LNCaP clone FGC (cell line): ENCODE results near the gene BPIFB4.
"Not testable (repeated sequence)": the region's sequence is repeated elsewhere in the genome, so short reads cannot be mapped to it uniquely, and the experiment has no call there.

Experiments
- DNase-seq: peaks from one replicate; pipeline ENCODE4 v3.0.0-alpha.2; 2011; ENCODE audit warnings: low read depth
- H3K4me3 ChIP-seq: 2 replicates; pipeline ENCODE4 v1.5.1; 2011; ENCODE audit warnings: mild to moderate bottlenecking, low read depth, low read length, control low read depth
- TF ChIP-seq, protein P1 (sequence below): IDR thresholded peaks from 2 replicates; pipeline ENCODE4 v1.5.1; 2012; ENCODE audit warnings: mild to moderate bottlenecking; ENCODE audit not compliant: control insufficient read depth, insufficient read depth; ENCODE audit errors: extremely low read depth

The BPIFB4 gene

DNA sequence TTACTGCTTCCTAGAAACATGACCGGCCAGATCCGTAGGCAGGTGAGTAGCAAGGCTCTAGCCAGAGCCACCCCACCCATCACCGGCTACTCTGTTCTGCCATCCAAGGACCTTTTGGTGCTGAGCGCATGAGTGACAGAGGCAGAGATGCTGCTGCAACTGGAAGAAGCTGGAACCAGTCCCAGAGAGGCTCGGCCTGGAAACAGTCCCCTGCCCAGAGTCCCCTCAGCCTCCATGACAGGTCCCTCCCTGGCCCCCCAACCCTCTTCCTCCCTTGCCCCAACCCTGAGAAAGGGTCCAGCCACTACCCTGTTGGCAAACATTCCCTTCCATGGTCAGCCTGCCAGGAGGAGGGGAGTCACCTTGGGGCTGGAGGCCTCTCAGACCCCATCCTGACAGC lies 31.9 kb downstream of the BPIFB4 start:
- H3K4me3 ChIP-seq: no peak overlapping the region
- TF ChIP-seq, protein P1, sequence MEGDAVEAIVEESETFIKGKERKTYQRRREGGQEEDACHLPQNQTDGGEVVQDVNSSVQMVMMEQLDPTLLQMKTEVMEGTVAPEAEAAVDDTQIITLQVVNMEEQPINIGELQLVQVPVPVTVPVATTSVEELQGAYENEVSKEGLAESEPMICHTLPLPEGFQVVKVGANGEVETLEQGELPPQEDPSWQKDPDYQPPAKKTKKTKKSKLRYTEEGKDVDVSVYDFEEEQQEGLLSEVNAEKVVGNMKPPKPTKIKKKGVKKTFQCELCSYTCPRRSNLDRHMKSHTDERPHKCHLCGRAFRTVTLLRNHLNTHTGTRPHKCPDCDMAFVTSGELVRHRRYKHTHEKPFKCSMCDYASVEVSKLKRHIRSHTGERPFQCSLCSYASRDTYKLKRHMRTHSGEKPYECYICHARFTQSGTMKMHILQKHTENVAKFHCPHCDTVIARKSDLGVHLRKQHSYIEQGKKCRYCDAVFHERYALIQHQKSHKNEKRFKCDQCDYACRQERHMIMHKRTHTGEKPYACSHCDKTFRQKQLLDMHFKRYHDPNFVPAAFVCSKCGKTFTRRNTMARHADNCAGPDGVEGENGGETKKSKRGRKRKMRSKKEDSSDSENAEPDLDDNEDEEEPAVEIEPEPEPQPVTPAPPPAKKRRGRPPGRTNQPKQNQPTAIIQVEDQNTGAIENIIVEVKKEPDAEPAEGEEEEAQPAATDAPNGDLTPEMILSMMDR: no peak
- DNase-seq: no peak

DNA sequence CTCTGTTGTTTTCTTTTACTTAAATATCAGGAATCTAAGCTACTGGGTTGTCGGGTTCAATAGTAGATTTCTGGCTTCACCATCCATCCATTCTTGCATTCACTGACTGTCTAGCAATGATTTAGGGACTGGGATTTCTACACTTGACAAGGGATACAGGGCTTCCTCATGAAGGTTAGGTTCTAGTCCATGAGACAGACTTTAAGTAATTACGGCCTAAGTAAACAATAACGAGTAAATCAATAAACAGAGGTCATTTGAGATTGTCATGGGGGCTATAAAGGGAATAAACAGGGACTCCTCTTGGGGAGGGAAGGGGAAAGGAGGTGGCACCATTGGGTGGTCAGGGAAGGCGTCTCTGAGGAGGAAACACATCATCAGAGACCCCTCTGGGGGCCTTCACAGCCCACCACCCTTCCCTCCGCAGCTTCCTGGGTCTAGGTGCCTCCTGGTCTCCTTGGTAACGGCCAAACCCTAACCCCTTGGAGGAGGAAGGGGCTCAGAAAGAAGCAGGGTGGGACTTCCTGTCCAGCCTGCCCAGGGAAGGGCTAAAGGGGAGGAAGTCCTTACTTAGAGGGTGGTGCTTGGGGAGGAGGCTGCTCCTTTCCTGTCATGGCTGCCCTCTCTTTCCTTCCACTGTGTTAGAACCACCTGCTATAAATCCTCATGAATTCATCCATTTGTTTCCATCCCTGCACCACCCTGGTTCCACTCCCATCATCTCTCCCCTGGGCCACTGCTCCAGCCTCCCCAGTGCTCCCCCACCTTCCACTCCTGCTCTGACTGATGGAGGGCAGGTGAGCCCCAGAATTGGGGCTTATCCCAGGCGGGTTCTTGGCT lies 33.3 kb downstream of the BPIFB4 start:
- DNase-seq: no peak
- TF ChIP-seq, protein P1: no peak
- H3K4me3 ChIP-seq: no peak overlapping the region

DNA sequence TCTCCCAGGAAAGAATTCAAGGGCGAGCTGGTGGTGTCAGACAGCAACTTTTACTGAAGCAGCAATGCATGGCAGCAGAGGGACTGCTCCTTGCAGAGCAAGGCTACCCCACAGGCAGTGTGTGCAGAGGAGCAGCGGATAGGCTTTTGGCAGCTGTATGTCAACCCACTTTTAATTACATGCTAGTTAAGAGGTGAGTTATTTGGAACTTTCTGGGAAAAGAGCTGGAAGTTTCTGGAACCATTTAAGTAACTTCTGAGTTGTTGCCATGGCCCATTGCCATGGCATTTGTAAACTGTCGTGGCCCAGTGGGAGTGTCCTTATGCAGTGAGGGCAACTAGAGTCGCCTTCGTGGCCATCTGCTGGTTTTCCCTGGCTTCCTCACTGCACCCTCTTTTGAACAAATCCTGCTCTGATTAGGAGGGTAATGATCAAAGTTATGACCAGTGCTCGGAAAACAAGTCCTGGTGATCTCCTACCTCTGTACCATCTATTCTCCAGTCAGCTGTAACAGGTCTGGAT lies 34.0 kb downstream of the BPIFB4 start:
- H3K4me3 ChIP-seq: no peak overlapping the region
- DNase-seq: no peak
- TF ChIP-seq, protein P1: no peak

DNA sequence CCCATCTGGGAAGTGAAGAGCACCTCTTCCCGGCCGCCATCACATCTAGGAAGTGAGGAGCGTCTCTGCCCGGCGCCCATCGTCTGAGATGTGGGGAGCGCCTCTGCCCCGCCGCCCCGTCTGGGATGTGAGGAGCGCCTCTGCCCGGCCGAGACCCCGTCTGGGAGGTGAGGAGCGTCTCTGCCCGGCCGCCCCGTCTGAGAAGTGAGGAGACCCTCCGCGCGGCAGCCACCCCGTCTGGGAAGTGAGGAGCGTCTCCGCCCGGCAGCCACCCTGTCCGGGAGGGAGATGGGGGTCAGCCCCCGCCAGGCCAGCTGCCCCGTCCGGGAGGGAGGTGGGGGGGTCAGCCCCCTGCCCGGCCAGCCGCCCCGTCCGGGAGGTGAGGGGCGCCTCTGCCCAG lies 36.1 kb downstream of the BPIFB4 start:
- not testable (repeated sequence) for DNase-seq, H3K4me3 ChIP-seq

DNA sequence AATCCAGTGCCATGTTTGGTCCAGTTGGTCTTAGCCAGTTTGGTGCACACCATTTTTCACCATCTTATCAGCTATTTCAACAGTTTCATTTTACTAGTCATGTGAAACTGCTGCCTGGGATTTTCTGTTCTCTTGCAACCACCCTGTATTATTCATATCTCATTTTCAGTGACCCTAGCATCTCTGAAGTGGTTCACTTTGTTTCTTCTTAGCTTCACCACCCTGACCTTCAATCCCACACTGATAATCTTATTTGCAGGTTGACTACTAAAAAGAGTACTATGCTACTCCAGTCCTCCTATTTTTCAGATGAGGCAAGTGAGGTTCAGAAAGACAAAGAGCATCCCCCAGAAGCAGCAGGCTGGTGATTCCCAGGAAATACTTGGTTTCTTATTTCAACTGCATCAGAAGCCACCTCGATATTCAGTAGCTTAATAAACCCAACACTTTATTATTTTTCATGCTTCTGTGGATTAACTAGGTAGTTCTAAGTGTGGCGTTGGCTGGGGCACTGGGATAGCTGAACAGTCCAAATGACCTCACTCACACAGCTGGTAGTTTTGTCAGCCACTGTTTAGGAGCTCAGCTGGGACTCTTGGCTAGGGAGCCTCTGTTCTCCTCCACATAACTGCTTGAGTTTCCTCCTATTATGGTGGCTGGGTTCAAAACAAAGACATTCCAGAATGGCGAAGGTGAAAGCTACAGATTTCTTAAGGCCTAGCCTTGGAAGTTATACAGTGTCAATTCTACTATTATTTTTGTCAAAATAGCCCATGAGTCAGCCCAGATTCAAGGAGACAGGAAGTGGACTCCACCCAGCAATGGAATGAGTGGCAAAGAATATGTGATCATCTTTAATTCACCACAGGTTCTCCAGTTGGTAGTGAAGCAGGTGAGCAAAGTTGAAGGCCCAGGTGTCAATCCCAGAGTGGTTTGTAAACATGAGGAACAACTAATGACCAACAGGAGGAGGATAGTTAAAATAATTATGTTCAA lies 40.6 kb downstream of the BPIFB4 start:
- DNase-seq: no peak
- TF ChIP-seq, protein P1: no peak
- H3K4me3 ChIP-seq: no peak overlapping the region

DNA sequence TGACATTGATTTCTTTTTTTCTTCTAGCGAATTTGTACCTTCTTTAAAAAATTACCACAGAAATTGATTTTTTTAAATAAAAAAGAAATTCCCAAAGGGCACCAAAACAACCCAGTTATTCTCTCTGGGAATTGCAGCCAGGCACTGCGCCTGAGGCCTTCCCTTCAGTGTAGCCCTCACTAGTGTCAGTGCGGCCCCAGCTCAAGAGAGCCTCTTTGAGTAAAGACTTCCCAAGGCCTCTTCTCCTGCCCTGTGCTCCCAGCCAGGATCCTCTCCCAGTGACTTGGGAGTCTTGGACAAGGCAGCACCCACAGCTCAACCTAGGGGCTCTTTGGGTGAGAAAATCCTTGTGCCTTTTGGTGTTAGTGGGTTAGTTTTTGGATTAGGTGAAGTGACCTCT lies 41.5 kb downstream of the BPIFB4 start:
- H3K4me3 ChIP-seq: no peak overlapping the region
- TF ChIP-seq, protein P1: no peak
- DNase-seq: no peak

DNA sequence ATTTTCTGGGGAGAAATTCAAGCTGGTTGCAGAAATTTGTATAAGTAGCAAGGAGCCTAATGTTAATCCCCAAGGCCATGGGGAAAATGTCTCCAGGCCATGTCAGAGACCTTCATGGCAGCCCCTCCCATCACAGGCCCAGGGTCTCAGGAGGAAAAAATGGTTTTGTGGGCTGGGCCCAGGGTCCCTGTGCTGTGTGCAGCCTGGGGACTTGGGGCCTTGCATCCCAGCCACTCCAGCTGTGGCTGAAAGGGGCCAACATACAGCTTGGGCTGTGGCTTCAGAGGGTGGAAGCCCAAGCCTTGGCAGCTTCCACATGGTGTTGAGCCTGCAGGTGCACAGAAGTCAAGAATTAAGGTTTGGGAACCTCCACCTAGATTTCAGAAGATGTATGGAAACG lies 42.9 kb downstream of the BPIFB4 start:
- DNase-seq, H3K4me3 ChIP-seq: not testable (repeated sequence)
